ENCODE data around the gene DSCAM. TPM values are rescaled to one million over a fixed set of nuclear protein-coding genes. Genes with fewer than 3 reads are reported as not detected.

Gene DSCAM
- total RNA-seq, 1 experiment from 2014 or later: not detected

- Histone ChIP-seq H3K9me3 (ENCODE audit: control insufficient read depth in 1 of 2, insufficient read depth in 1 of 2, low read depth in 1 of 2, low read length in 2 of 2) (peaks cover 7 to 15% of the 10 kb centered on the region in 2 experiments; a peak in 2 of 4 replicates), H3K27me3 (ENCODE audit: insufficient read depth, low read length) (no peaks in the 10 kb centered on the region), H3K4me3 (replicated peaks in 1 of 2; ENCODE audit: low read depth in 1 of 2, low read length in 2 of 2) (no peak overlapping the region), H3K27ac (ENCODE audit: low read depth, low read length) (no peak overlapping the region), H3K9ac (ENCODE audit: low read length) (no peak overlapping the region), H3K79me2 (ENCODE audit: insufficient read depth, low read length) (no peaks in the 10 kb centered on the region), H2AFZ (ENCODE audit: low read depth, low read length, poor library complexity, severe bottlenecking) (no peak overlapping the region), H4K20me1 (ENCODE audit: insufficient read depth) (no peaks in the 10 kb centered on the region), H3K4me2 (ENCODE audit: low read length) (no peak overlapping the region), H3K4me1 (ENCODE audit: control insufficient read depth in 1 of 2, insufficient read depth in 2 of 2, low read length in 2 of 2) (no peaks in the 10 kb centered on the region), H3K36me3 (ENCODE audit: control insufficient read depth in 1 of 2, insufficient read depth in 2 of 2, low read length in 2 of 2) (no peaks in the 10 kb centered on the region), H3K9me2 (ENCODE audit: insufficient read depth) (no peaks in the 10 kb centered on the region)
- ChIA-PET CTCF (no interaction called here), POLR2A (no interaction called here), RAD21 (ENCODE audit: low non-redundant PET in 1 of 2, low total read pairs in 2 of 2, uncharacterized antibody in 2 of 2, unreplicated experiment in 2 of 2) (no interaction called here)
- ATAC-seq (no peak), DNase-seq (ENCODE audit: low read depth, low spot score) (no peak)
- BruUV-seq (replicated peaks): no TSS peak
- intact Hi-C loops (cut with micrococcal nuclease): no loop called here
- TF ChIP-seq FOSL1 (IDR thresholded peaks at IDR 0.05; ENCODE audit: low read depth): no peak
Observed at GRCh38 chr21:40136571-40136970, 710.4 kb downstream of the DSCAM start.

GRCh38 chr21:40134731-40135492 lies 712.0 kb downstream of the DSCAM start:
- H4K20me1 ChIP-seq (ENCODE audit: insufficient read depth): no peaks in the 10 kb centered on the region
- no peak overlapping the region for H2AFZ ChIP-seq (ENCODE audit: low read depth, low read length, poor library complexity, severe bottlenecking)
- ChIA-PET CTCF (no interaction called here), RAD21 (ENCODE audit: low non-redundant PET in 1 of 2, low total read pairs in 2 of 2, uncharacterized antibody in 2 of 2, unreplicated experiment in 2 of 2) (no interaction called here), POLR2A (no interaction called here)
- no peak overlapping the region for H3K9ac ChIP-seq (ENCODE audit: low read length)
- no peaks in the 10 kb centered on the region for H3K36me3 ChIP-seq (ENCODE audit: control insufficient read depth in 1 of 2, insufficient read depth in 2 of 2, low read length in 2 of 2)
- peaks cover 7 to 15% of the 10 kb centered on the region in 2 experiments; a peak in 2 of 4 replicates for H3K9me3 ChIP-seq (ENCODE audit: control insufficient read depth in 1 of 2, insufficient read depth in 1 of 2, low read depth in 1 of 2, low read length in 2 of 2)
- H3K4me2 ChIP-seq (ENCODE audit: low read length): no peak overlapping the region
- intact Hi-C loops (cut with micrococcal nuclease): no loop called here
- no TSS peak for BruUV-seq (replicated peaks)
- TF ChIP-seq EGR1 (IDR thresholded peaks at IDR 0.05; ENCODE audit: low read depth) (no peak), REST (IDR thresholded peaks at IDR 0.05; ENCODE audit: low read depth) (no peak), CBX3 (IDR thresholded peaks at IDR 0.05; ENCODE audit: low read depth) (no peak), FOSL1 (IDR thresholded peaks at IDR 0.05; ENCODE audit: low read depth) (no peak)
- H3K27ac ChIP-seq (ENCODE audit: low read depth, low read length): no peak overlapping the region
- no peaks in the 10 kb centered on the region for H3K27me3 ChIP-seq (ENCODE audit: insufficient read depth, low read length)
- DNase-seq (ENCODE audit: low read depth, low spot score) (no peak), ATAC-seq (no peak)
- no peaks in the 10 kb centered on the region for H3K79me2 ChIP-seq (ENCODE audit: insufficient read depth, low read length)
- H3K9me2 ChIP-seq (ENCODE audit: insufficient read depth): no peaks in the 10 kb centered on the region
- no peaks in the 10 kb centered on the region for H3K4me1 ChIP-seq (ENCODE audit: control insufficient read depth in 1 of 2, insufficient read depth in 2 of 2, low read length in 2 of 2)
- no peak overlapping the region for H3K4me3 ChIP-seq (replicated peaks in 1 of 2; ENCODE audit: low read depth in 1 of 2, low read length in 2 of 2)

Measured in HCT116 (cell line).